ENCODE results near the gene KCTD2. TPM values are rescaled to one million over a fixed set of nuclear protein-coding genes. Genes with fewer than 3 reads are reported as not detected.

Gene KCTD2
- total and polyA plus RNA-seq, 9 of the 15 experiments (the other 6 are each of a cell fraction or from before 2014, with no cell fraction given), result 1.7 to 32.9 (median 15.8) TPM

DNA sequence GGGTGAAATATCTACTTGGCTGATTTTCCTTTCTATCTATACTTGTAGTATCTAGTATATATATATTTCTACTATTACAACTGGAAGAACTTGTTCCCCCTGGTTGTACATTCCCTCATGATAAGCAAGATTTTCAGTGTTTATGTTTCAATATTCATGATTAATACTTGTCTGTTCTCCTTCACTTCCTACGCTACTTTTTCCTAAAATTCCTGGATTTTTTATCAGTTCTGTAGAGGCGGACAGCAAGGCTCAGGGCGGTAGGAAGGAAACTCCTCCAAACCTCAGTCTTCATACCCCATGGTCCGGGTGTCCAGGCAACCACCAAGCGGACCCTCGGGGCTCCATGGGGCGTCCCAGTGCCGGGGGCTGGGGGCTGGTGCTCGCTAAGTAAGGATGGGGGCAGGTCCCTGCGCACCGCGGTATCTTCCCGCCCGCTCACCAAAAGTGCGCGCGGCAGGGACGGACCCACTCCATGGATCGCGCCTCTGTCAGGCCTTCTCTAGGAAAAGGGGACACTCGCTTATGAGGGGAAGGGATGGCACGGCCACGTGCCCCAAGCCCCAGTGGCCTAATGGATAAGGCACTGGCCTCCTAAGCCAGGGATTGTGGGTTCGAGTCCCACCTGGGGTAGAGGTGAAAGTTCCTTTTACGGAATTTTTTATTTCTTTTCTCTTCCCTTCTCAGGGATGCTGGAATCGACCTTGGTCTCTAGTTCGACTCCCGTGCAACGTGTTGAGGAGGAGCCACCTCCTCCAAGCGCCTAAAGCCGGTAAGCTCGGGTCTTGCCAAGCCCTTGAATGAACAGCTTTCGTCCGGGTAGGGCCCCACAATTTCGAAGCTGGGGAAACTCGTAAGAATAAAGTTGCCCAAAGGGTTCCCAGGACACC, 13.4 kb upstream of the KCTD2 start (continued):
- TF ChIP-seq ZNF407 (IDR thresholded peaks at IDR 0.05; ENCODE audit: low read depth) (no peak; the same call in 1 of the 2 replicates), ZNF232 (CRISPR knock-in tag; IDR thresholded peaks at IDR 0.05) (no peak), FOXA3 (CRISPR knock-in tag; conservative IDR thresholded peaks at IDR 0.05 in 1 of 2, IDR thresholded peaks at IDR 0.05 in 1 of 2) (no peak), PRPF4 (IDR thresholded peaks at IDR 0.05; ENCODE audit: insufficient read depth, low read depth, low read length, poor library complexity, severe bottlenecking) (no peak), ZNF561 (CRISPR knock-in tag; conservative IDR thresholded peaks at IDR 0.05) (no peak), SMARCB1 (IDR thresholded peaks at IDR 0.05; ENCODE audit: insufficient read length, low read depth) (no peak), CTBP1 (IDR thresholded peaks at IDR 0.05; ENCODE audit: borderline replicate concordance) (peak; percentile 79), ATF2 (CRISPR knock-in tag; IDR thresholded peaks at IDR 0.05) (no peak), ZNF695 (CRISPR knock-in tag; IDR thresholded peaks at IDR 0.05) (no peak), ZNF395 (CRISPR knock-in tag; IDR thresholded peaks at IDR 0.05) (no peak; the same call in 1 of the 2 replicates), LEF1 (IDR thresholded peaks at IDR 0.05) (no peak), PKNOX1 (IDR thresholded peaks at IDR 0.05) (no peak)
